ENCODE measurements around the gene PCYOX1L. TPM values are rescaled to one million over a fixed set of nuclear protein-coding genes. Genes with fewer than 3 reads are reported as not detected.

PCYOX1L gene, protein sequence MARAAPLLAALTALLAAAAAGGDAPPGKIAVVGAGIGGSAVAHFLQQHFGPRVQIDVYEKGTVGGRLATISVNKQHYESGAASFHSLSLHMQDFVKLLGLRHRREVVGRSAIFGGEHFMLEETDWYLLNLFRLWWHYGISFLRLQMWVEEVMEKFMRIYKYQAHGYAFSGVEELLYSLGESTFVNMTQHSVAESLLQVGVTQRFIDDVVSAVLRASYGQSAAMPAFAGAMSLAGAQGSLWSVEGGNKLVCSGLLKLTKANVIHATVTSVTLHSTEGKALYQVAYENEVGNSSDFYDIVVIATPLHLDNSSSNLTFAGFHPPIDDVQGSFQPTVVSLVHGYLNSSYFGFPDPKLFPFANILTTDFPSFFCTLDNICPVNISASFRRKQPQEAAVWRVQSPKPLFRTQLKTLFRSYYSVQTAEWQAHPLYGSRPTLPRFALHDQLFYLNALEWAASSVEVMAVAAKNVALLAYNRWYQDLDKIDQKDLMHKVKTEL
- total RNA-seq: 10 to 100 TPM; 21.8 to 24.0 TPM

DNA sequence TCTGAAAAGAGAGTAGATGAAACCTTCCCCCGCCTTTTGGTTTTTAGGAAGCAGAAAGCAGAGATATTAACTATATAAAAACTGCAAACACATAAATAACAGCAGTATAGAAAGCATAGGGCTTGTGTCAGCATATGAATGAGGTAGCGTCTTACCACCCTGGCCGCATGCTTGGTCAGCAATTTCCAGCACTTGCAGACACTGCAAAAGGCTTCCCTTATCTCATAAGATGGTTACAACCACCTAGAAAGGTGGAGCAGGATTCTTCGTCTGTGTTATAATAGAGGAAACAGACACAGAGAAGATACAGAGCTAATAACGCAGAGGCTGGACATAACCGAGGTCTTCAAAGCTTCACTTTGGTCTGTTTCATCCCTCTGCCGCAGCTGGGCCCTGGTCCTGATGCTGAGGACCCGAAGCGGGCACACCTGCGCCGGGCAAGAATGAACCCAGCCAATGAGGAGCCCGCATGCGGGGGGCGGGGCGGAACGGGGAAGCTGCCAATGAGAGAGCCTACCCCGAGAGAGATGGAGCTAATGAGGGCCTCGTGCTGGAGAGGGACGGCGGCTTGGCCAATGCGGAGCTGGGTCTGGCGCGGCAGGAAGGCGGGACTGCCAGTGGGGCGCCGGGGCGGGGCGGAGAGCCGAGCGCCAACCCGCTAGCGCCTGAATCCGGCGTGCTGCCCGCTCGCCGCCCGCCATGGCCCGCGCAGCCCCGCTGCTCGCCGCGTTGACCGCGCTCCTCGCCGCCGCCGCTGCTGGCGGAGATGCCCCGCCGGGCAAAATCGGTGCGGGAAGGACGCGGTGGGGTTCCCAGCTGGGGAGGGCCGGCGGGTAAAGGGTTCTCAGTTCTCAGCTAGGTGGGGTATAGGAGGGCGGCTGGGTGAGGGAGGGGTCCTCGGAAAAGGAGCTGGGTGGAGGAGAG is at the start of gene PCYOX1L:
PCYOX1L (plus strand) TSS at position 677 of the 924 bp plus-strand sequence; CDS start at position 700, 23 bp downstream.
- Mint-ChIP-seq H3K36me3 (peaks cover 35% of the 10 kb centered on the region), H3K4me3 (peak within 1 kb of the TSS; percentile 90), H3K4me1 (ENCODE audit: low read depth) (peaks cover 64% of the 10 kb centered on the region), H3K27me3 (no peaks in the 10 kb centered on the region), H3K27ac (peak within 1 kb of the TSS; percentile 89), H3K9me3 (no peaks in the 10 kb centered on the region)
- ChIA-PET POLR2A (interaction anchor here (0.7 to 6.9 kb wide), 8 partner anchors 9 to 605 kb away, joined by 3 to 140 read pairs (median 6); partner anchors contain the start of genes CSNK1A1 and GRPEL2), CTCF (interaction anchor here (0.7 to 10.5 kb wide), 8 partner anchors 11 to 261 kb away, joined by 3 to 139 read pairs (median 6); partner anchors contain the start of genes CSNK1A1 and GRPEL2)
- peak; percentile 95 for DNase-seq
- intact Hi-C loops (cut with micrococcal nuclease): loop anchor here (1.0 to 5.0 kb wide), 3 partner anchors 12 to 1400 kb away; partner anchors contain the start of genes DCTN4, FBXO38 and GRPEL2

DNA sequence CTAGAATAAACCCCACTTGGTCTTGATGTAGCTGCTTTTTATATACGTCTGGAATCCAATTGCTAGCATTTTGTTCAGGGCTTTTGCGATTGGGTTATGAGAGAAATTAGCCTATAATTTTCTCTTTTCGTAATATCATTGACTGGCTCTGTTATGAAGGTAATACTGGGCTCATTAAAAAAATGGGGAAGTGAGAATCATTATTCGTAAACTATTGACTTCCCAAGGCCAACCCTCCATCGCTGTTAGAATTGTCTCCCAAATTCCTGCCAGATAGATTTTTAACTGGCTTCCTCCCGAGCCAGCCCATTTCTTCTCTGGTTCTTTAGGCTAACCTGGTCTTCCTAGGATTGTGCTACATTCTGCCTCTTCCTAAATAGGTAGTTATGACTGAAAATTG is 48.5 kb upstream of the PCYOX1L start:
- H3K27me3 Mint-ChIP-seq: no peaks in the 10 kb centered on the region
- intact Hi-C loops (cut with micrococcal nuclease): no loop called here
- CTCF ChIA-PET: interaction anchor here (0.9 to 1.5 kb wide), 5 partner anchors 8 to 255 kb away, joined by 3 to 6 read pairs (median 3); no protein-coding TSS in a partner anchor
- H3K4me1 Mint-ChIP-seq (ENCODE audit: low read depth): no peaks in the 10 kb centered on the region
- POLR2A ChIA-PET: no interaction called here
- H3K36me3 Mint-ChIP-seq: no peaks in the 10 kb centered on the region
- no peak for DNase-seq
- no peak overlapping the region for H3K4me3 Mint-ChIP-seq
- H3K9me3 Mint-ChIP-seq: no peaks in the 10 kb centered on the region
- no peak overlapping the region for H3K27ac Mint-ChIP-seq

DNA sequence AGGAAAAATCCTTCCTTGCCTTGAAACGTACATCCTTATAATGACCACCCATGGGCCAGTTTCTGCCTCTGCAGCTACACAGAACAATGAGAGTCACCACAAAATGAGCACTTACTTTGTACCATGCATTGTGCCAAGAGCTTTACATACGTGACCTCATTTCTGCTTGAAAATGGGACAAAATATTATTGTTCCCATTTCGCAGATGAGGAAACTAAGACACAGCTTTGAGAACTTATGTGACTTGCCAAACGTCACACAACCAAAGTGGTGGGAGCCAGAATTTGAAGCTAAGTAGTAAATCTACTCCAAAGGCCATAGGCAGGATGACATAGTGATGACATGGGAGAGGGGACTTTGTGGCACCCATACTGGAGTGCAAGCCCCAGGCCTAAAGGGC is 47.4 kb upstream of the PCYOX1L start:
- CTCF ChIA-PET: interaction anchor here (2.2 kb wide), 1 partner anchor 62 kb away, joined by 10 read pairs; no protein-coding TSS in a partner anchor
- intact Hi-C loops (cut with micrococcal nuclease): no loop called here

DNA sequence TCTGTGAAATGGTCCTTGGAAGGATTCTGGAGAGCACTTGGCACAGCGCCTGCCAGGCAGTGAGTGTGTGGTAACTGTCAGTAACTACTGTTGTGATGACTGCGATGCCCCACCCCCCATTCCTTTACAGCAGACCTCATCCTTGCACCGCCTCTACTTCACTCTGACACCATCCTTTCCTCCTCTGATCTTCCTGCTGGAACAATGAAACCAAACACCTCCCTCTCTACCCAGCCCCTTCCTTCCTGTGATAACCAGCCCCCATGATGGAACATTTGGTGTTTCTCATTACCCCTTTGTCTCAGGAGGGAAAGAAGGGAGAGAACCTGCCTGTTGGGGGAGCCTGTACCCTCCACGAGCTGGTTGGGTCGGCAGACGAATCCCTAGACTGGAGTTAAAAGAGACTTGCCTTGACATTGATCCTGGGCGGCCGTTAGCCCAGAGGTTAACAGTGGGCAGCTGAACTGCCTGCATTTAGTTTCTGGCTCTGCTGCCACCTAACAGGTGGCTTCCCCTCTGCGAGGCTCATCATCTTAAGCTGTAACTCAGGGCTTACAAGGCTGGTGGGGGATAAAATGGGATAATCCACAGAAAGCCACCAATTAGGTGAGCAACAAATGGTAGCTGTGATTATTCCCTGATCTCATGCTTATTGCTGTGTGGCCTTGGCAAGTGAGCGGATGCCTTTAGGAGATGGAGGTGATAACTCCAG is 46.7 kb upstream of the PCYOX1L start:
- no peaks in the 10 kb centered on the region for H3K4me1 Mint-ChIP-seq (ENCODE audit: low read depth)
- intact Hi-C loops (cut with micrococcal nuclease): no loop called here
- POLR2A ChIA-PET: interaction anchor here (0.6 kb wide), 1 partner anchor 31 kb away, joined by 3 read pairs; no protein-coding TSS in a partner anchor
- no peaks in the 10 kb centered on the region for H3K27me3 Mint-ChIP-seq
- no peaks in the 10 kb centered on the region for H3K9me3 Mint-ChIP-seq
- H3K4me3 Mint-ChIP-seq: no peak overlapping the region
- no peaks in the 10 kb centered on the region for H3K36me3 Mint-ChIP-seq
- DNase-seq: no peak
- H3K27ac Mint-ChIP-seq: no peak overlapping the region
- CTCF ChIA-PET: interaction anchor here (0.7 to 2.2 kb wide), 4 partner anchors 9 to 123 kb away, joined by 3 to 10 read pairs (median 4); no protein-coding TSS in a partner anchor

More for the DNA sequence above, 47.4 kb upstream of the PCYOX1L start:
- Mint-ChIP-seq H3K4me3 (no peak overlapping the region), H3K36me3 (no peaks in the 10 kb centered on the region), H3K4me1 (ENCODE audit: low read depth) (no peaks in the 10 kb centered on the region), H3K9me3 (no peaks in the 10 kb centered on the region), H3K27me3 (no peaks in the 10 kb centered on the region), H3K27ac (no peak overlapping the region)
- DNase-seq: no peak
- POLR2A ChIA-PET: no interaction called here

DNA sequence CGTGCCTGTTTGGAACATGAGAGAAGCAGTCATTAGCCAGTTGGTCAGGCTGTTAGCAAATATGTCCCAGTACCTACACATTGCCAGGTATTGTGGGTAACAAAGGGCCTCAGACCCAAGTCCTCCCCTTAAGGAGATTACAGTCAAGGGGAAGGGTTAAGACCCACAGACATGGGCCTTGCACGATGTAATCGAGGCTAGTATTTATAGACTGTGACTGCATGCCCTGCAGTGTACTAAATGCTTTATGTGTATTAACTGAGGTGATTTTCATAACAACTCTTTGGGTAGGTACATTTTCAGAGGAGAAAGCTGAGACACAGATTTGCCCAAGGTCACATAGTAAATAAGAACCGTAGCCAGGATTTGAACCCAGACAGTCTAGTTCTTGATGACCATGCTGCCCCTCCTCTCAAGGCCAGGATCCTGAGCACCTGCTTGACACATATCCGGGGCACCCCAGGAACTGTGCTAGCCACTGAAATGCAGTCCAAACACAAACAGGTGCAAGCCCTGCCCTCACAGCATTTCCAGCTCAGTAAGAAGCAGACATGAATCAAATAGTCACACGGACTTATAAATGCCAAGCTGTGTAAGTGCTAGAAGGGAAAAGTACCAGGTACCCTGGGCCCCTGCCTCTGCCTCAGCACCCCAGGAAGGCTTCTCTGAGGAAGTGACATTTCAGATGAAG is 44.5 kb upstream of the PCYOX1L start:
- no peaks in the 10 kb centered on the region for H3K9me3 Mint-ChIP-seq
- ChIA-PET CTCF (interaction anchor here (1.3 to 12.4 kb wide), 4 partner anchors 10 to 56 kb away, joined by 4 to 289 read pairs (median 5); no protein-coding TSS in a partner anchor), POLR2A (no interaction called here)
- H3K4me3 Mint-ChIP-seq: no peak overlapping the region
- H3K4me1 Mint-ChIP-seq (ENCODE audit: low read depth): peaks cover 1% of the 10 kb centered on the region
- H3K27ac Mint-ChIP-seq: no peak overlapping the region
- no peaks in the 10 kb centered on the region for H3K27me3 Mint-ChIP-seq
- DNase-seq: no peak
- no peaks in the 10 kb centered on the region for H3K36me3 Mint-ChIP-seq
- intact Hi-C loops (cut with micrococcal nuclease): no loop called here

DNA sequence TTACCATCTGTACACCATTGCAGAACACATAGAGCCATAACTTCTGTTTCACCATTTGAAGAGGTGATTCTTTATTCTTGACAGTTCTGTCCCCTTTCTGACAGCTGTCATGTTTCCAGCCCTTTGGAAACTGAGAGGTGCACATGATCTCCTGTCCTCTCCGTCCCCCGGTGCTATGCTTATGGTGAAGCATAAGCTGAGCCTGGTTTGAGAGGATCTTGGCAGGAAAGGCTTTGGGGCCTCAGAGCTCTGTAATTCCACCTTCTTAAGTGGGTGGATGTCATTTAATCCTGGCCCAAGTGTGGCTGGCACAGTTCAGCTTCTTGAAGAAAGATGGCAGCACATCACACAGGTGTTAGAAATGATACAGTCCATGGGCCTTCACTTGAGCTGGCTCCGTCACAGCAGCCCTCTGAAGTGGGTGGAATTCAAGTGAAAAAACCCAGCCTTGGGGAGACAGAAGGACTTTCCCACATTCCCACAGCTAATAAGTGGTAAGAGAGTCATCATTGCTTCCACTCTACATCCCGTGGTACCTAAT is 43.2 kb upstream of the PCYOX1L start:
- POLR2A ChIA-PET: no interaction called here
- intact Hi-C loops (cut with micrococcal nuclease): loop anchor here (5.0 kb wide), 1 partner anchor 248 kb away; no protein-coding TSS in a partner anchor

DNA sequence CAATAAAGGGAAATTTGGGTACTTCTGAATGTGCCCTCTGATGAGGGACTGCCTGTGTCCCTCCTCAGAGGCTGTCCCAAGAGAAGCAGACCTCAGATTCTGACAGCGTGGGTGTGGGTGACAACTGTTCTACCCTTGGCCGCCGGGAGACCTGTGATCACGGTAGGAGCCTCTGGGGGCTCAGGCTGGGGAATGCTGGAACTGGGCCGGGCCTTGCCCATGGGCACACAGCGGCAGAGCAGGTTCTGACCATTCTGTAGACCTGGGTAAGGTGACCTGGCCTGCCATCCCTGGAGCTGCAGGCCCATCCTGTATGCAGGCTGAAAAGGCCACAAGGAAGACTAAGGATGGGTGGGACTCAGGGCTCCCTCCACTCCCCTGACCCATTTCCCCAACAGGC is 42.1 kb upstream of the PCYOX1L start:
- Mint-ChIP-seq H3K4me1 (ENCODE audit: low read depth) (peaks cover 1% of the 10 kb centered on the region), H3K4me3 (no peak overlapping the region), H3K27ac (no peak overlapping the region), H3K9me3 (no peaks in the 10 kb centered on the region), H3K27me3 (no peaks in the 10 kb centered on the region), H3K36me3 (no peaks in the 10 kb centered on the region)
- DNase-seq: no peak
- CTCF ChIA-PET: interaction anchor here (0.6 to 12.4 kb wide), 4 partner anchors 45 to 118 kb away, joined by 3 to 289 read pairs (median 3); no protein-coding TSS in a partner anchor
- POLR2A ChIA-PET: no interaction called here
- intact Hi-C loops (cut with micrococcal nuclease): loop anchor here (2.0 to 5.0 kb wide), 3 partner anchors 29 to 247 kb away; partner anchors contain the start of gene GRPEL2

More for the DNA sequence above, 43.2 kb upstream of the PCYOX1L start:
- H3K27ac Mint-ChIP-seq: no peak overlapping the region
- no peaks in the 10 kb centered on the region for H3K27me3 Mint-ChIP-seq
- peaks cover 1% of the 10 kb centered on the region for H3K4me1 Mint-ChIP-seq (ENCODE audit: low read depth)
- CTCF ChIA-PET: interaction anchor here (0.9 to 12.4 kb wide), 6 partner anchors 8 to 250 kb away, joined by 3 to 289 read pairs (median 5); no protein-coding TSS in a partner anchor
- H3K36me3 Mint-ChIP-seq: no peaks in the 10 kb centered on the region
- H3K9me3 Mint-ChIP-seq: no peaks in the 10 kb centered on the region
- DNase-seq: no peak
- no peak overlapping the region for H3K4me3 Mint-ChIP-seq

DNA sequence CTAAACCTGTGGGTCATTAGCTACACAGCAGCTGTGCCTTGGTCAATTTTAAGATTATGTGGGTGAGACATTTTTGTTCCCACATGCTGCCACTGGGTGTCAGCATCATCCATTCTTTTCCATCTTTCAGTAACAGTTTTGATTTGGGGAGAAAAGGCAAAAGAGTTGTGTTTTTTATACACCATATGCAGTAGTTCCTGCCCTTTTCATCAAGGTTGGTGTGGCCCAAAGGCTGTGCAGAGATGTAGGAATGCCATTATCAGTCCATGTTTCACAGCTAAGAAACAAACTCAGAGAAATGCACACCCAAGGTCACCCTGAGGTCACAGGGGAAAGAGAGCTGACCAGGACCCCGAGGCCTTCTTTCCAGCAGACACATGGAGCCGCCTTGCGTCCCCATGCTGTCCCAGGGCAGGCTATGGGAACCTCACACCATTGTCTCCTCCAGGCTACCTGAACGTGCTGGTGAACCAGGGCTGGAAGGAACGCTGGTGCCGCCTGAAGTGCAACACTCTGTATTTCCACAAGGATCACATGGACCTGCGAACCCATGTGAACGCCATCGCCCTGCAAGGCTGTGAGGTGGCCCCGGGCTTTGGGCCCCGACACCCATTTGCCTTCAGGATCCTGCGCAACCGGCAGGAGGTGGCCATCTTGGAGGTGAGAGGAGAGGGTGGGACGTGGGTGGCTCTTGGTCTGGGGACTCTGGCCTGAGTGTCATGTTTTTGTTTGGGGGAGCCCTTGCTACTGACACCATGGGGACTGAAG is 40.4 kb upstream of the PCYOX1L start:
- Mint-ChIP-seq H3K9me3 (no peaks in the 10 kb centered on the region), H3K4me1 (ENCODE audit: low read depth) (peaks cover 1% of the 10 kb centered on the region), H3K27me3 (no peaks in the 10 kb centered on the region), H3K4me3 (no peak overlapping the region), H3K27ac (no peak overlapping the region), H3K36me3 (no peaks in the 10 kb centered on the region)
- ChIA-PET CTCF (interaction anchor here (0.7 to 12.4 kb wide), 28 partner anchors 8 to 348 kb away, joined by 3 to 289 read pairs (median 4); partner anchors contain the start of genes ABLIM3 and PCYOX1L), POLR2A (no interaction called here)
- intact Hi-C loops (cut with micrococcal nuclease): loop anchor here (1.0 to 5.0 kb wide), 5 partner anchors 27 to 245 kb away; partner anchors contain the start of gene GRPEL2
- peak; percentile 50 for DNase-seq

DNA sequence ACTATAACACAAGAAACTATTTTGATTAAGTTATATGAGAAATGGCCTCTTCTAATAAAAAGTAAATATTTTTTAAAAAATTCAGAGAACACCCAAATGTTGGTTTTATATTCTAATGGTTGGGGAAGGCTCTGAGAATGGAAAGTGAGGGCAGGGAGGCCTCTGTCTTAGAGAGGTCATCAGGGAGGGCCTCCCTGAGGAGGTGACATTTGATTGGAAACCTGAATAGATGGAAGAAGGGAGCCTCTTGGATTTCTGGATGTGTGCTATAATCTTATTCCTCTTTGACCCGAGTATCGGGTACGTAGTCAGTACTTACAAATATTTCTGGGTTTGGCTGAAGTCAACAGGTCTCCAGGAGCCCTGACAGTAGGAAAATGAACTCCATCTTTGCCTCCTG is 38.7 kb upstream of the PCYOX1L start:
- H3K27me3 Mint-ChIP-seq: no peaks in the 10 kb centered on the region
- intact Hi-C loops (cut with micrococcal nuclease): loop anchor here (5.0 kb wide), 1 partner anchor 243 kb away; no protein-coding TSS in a partner anchor

More for the DNA sequence above, 38.7 kb upstream of the PCYOX1L start:
- no peak for DNase-seq
- H3K9me3 Mint-ChIP-seq: no peaks in the 10 kb centered on the region
- H3K4me1 Mint-ChIP-seq (ENCODE audit: low read depth): peaks cover 1% of the 10 kb centered on the region
- ChIA-PET CTCF (interaction anchor here (4.8 to 12.4 kb wide), 2 partner anchors 50 to 115 kb away, joined by 51 to 289 read pairs; no protein-coding TSS in a partner anchor), POLR2A (interaction anchor here (2.1 kb wide), 1 partner anchor 26 kb away, joined by 7 read pairs; the partner anchor contains the start of gene GRPEL2)
- H3K27ac Mint-ChIP-seq: no peak overlapping the region
- no peaks in the 10 kb centered on the region for H3K36me3 Mint-ChIP-seq
- no peak overlapping the region for H3K4me3 Mint-ChIP-seq
